HepG2 (cell line): ENCODE measurements around the gene TPRG1L. TPM values are rescaled to one million over a fixed set of nuclear protein-coding genes. Genes with fewer than 3 reads are reported as not detected.

Experiments used
- ATAC-seq: fragments of 200-7000 bp; cut with Tn5 transposase; 3 replicates; pipeline ENCODE4 v1.9.1; 2020; ENCODE audit warnings: mild to moderate bottlenecking, moderate library complexity
- BruUV-seq: library from RNA; stranded (reverse); fragments of 400-500 nt; replicated peaks from 2 replicates; lab custom pipeline; 2021; lab: Mats Ljungman, UMichigan
- CTCF ChIA-PET: fragments of 300-600 bp; formaldehyde crosslinking; extraction: SDS; loops from one replicate; lab custom pipeline; 2021; ENCODE audit warnings: low total read pairs, inconsistent platforms, low intra/inter-chr PET ratio; lab: Yijun Ruan, JAX
- POLR2A ChIA-PET: fragments of 350-600 bp; sonication (Branson Sonifier 250); formaldehyde crosslinking; loops from one replicate; lab custom pipeline; 2020; ENCODE audit warnings: antibody characterized with exemption, inconsistent platforms; lab: Yijun Ruan, JAX
- DNase-seq: peaks from one replicate; pipeline ENCODE4 v3.0.0-alpha.2; 2015; ENCODE audit warnings: low spot score
- FAIRE-seq: peaks from 3 replicates; lab custom pipeline; 2011; peaks lifted over from hg19 to GRCh38; lab: Jason Lieb, UNC
- H2AFZ ChIP-seq: one replicate; pipeline ENCODE4 v1.6.1; 2011; ENCODE audit warnings: low read length, inconsistent platforms
- H3K27ac ChIP-seq: fragments of 300-600 bp; 3 replicates; pipeline ENCODE4 v1.8.0; 2011; ENCODE audit warnings: mixed run types, mild to moderate bottlenecking, mixed read lengths, low read length, inconsistent platforms; ENCODE audit not compliant: insufficient read depth; ENCODE audit errors: extremely low read length
- H3K27me3 ChIP-seq, 2 experiments: fragments of 200-600 bp in 1 of 2; 2 replicates in 1 of 2; 3 replicates in 1 of 2; pipeline versions ENCODE4 v1.6.0 to v1.8.0; 2011; ENCODE audit warnings: low read length in 2 of 2, mild to moderate bottlenecking in 2 of 2, moderate library complexity in 2 of 2, inconsistent platforms in 1 of 2; ENCODE audit not compliant: insufficient read depth in 2 of 2, control insufficient read depth in 1 of 2
- H3K36me3 ChIP-seq, 2 experiments: fragments of 200-600 bp in 1 of 2; replicated peaks in 1 of 2; 2 replicates in 1 of 2; 3 replicates in 1 of 2; pipeline versions ENCODE4 v1.5.1 to v1.8.0; 2011; ENCODE audit warnings: low read length in 2 of 2, inconsistent platforms in 1 of 2; ENCODE audit not compliant: insufficient read depth in 2 of 2, control insufficient read depth in 1 of 2
- H3K4me1 ChIP-seq: 2 replicates; pipeline ENCODE4 v1.5.1; 2012; ENCODE audit warnings: low read length, inconsistent platforms; ENCODE audit not compliant: insufficient read depth
- H3K4me2 ChIP-seq: 2 replicates; pipeline ENCODE4 v1.6.0; 2011; ENCODE audit warnings: low read depth, low read length, inconsistent platforms
- H3K4me3 ChIP-seq, 3 experiments: fragments of 200-600 bp in 1 of 3; sonication (generic), shearing (Covaris generic) in 1 of 3; replicated peaks in 1 of 3; 2 replicates each; pipeline ENCODE4 v1.5.1; 2011 to 2016; ENCODE audit warnings: low read length in 3 of 3, inconsistent platforms in 2 of 3, low read depth in 2 of 3, mild to moderate bottlenecking in 2 of 3, control low read depth in 1 of 3, mixed read lengths in 1 of 3; ENCODE audit not compliant: insufficient read depth in 1 of 3
- H3K79me2 ChIP-seq: one replicate; pipeline ENCODE4 v1.6.1; 2011; ENCODE audit warnings: low read length, inconsistent platforms; ENCODE audit not compliant: insufficient read depth
- H3K9ac ChIP-seq: 2 replicates; pipeline ENCODE4 v1.6.0; 2011; ENCODE audit warnings: mild to moderate bottlenecking, low read depth, low read length, inconsistent platforms; ENCODE audit not compliant: insufficient read depth
- H3K9me3 ChIP-seq: 2 replicates; pipeline ENCODE4 v1.5.1; 2012; ENCODE audit warnings: mild to moderate bottlenecking, low read length
- H4K20me1 ChIP-seq: 2 replicates; pipeline ENCODE4 v1.6.0; 2011; ENCODE audit warnings: inconsistent platforms, mild to moderate bottlenecking, low read length, moderate library complexity; ENCODE audit not compliant: insufficient read depth
- SIN3A ChIP-seq: IDR thresholded peaks from 2 replicates; pipeline ENCODE4 v1.6.1; 2011; ENCODE audit warnings: low read depth, mild to moderate bottlenecking, control low read depth, low read length, borderline replicate concordance
- TMF1 ChIP-seq: sonication (generic); formaldehyde crosslinking; IDR thresholded peaks from 2 replicates; pipeline ENCODE4 v1.8.1; 2022; ENCODE audit warnings: low read depth, missing genetic modification reagents
- ZBTB34 ChIP-seq: sonication (generic); formaldehyde crosslinking; IDR thresholded peaks from 2 replicates; pipeline ENCODE4 v1.8.0; 2022; ENCODE audit warnings: mild to moderate bottlenecking, missing genetic modification reagents
- ZBTB43 ChIP-seq: sonication (generic); formaldehyde crosslinking; conservative IDR thresholded peaks from 2 replicates; pipeline ENCODE4 v1.4.0; 2020; ENCODE audit warnings: missing genetic modification reagents
- ZNF280B ChIP-seq: sonication (generic); formaldehyde crosslinking; IDR thresholded peaks from 2 replicates; pipeline ENCODE4 v1.5.0; 2020; ENCODE audit warnings: missing genetic modification reagents, mild to moderate bottlenecking, borderline replicate concordance
- WGBS: methylation state at CpG from one replicate; pipeline ENCODE4 v1.1.6; 2017; ENCODE audit warnings: low lambda C conversion rate; 5-methylcytosine and 5-hydroxymethylcytosine counted together
- in situ Hi-C: cut with HindIII; loops from 2 replicates; pipeline ENCODE4 v1.10.0; 2017; ENCODE audit warnings: low pct_unique_long_range_greater_than_20kb; ENCODE audit not compliant: extremely low pct_ligation_motif_present
- intact Hi-C: fragments of 100-400 bp; cut with micrococcal nuclease; formaldehyde crosslinking; loops from one replicate; pipeline ENCODE4 v1.10.0; 2022; ENCODE audit not compliant: unreplicated experiment
- polyA plus RNA-seq, 8 experiments: library from polyadenylated mRNA; depleted of rRNA in 3 of 8; stranded (reverse) in 7 of 8; unstranded in 1 of 8; fragments of >200 nt; fragmentation: Illumina TruSeq in 4 of 8; extraction: Trizol in 4 of 8; gene quantifications; 2 replicates each; pipeline versions ENCODE4 v1.2.1 to v1.2.3, GENCODE V29; 2011 to 2016; ENCODE audit warnings: low read depth in 4 of 8, missing spikeins in 1 of 8, mixed read lengths in 1 of 8; ENCODE audit not compliant: insufficient read depth in 1 of 8
- total RNA-seq, 5 experiments: library from RNA; depleted of rRNA; stranded (reverse); fragments of >200 nt; fragmentation: Illumina TruSeq; extraction: Trizol; gene quantifications; 2 replicates each; pipeline ENCODE4 v1.2.3, GENCODE V29; 2016; ENCODE audit warnings: low read depth in 1 of 5

TPRG1L gene
- total and polyA plus RNA-seq, 2 of the 13 experiments (the other 11 are each of a cell fraction or from before 2014, with no cell fraction given): 21.3 to 37.4 TPM

GRCh38 chr1:3671371-3672180 is 46.8 kb downstream of the TPRG1L start:
- H3K36me3 ChIP-seq: no peaks in the 10 kb centered on the region
- peaks cover 3% of the 10 kb centered on the region; the same call in 1 of the 2 replicates for H4K20me1 ChIP-seq
- H3K9ac ChIP-seq: no peak overlapping the region
- CTCF ChIA-PET: no interaction called here
- intact Hi-C loops (no loop called here), in situ Hi-C loops (no loop called here)
- 66% methylated on average over 16 of the region's 29 CpGs for WGBS
- H3K4me1 ChIP-seq: peaks cover 27% of the 10 kb centered on the region
- no peak for ATAC-seq
- H3K27ac ChIP-seq: no peak overlapping the region
- no peak overlapping the region for H3K4me2 ChIP-seq
- POLR2A ChIA-PET: no interaction called here
- H2AFZ ChIP-seq: no peak overlapping the region
- BruUV-seq: no TSS peak
- no peaks in the 10 kb centered on the region for H3K9me3 ChIP-seq
- no peaks in the 10 kb centered on the region; a peak in 1 of 5 replicates for H3K27me3 ChIP-seq
- DNase-seq: no peak
- no peak for TF ChIP-seq ZNF280B (CRISPR knock-in tag)
- H3K4me3 ChIP-seq: no peak overlapping the region
- FAIRE-seq: no peak
- no peaks in the 10 kb centered on the region for H3K79me2 ChIP-seq

- DNase-seq (no peak), FAIRE-seq (no peak), ATAC-seq (no peak)
- H4K20me1 ChIP-seq: peaks cover 3% of the 10 kb centered on the region; the same call in 1 of the 2 replicates
- H3K79me2 ChIP-seq: no peaks in the 10 kb centered on the region
- H3K9ac ChIP-seq: no peak overlapping the region
- H2AFZ ChIP-seq: no peak overlapping the region
- in situ Hi-C loops (no loop called here), intact Hi-C loops (no loop called here)
- WGBS: 78% methylated on average over 13 of the region's 21 CpGs
- peaks cover 19% of the 10 kb centered on the region for H3K4me1 ChIP-seq
- POLR2A ChIA-PET: no interaction called here
- H3K27ac ChIP-seq: no peak overlapping the region
- H3K27me3 ChIP-seq: no peaks in the 10 kb centered on the region; a peak in 1 of 5 replicates
- no peaks in the 10 kb centered on the region for H3K36me3 ChIP-seq
- CTCF ChIA-PET: no interaction called here
- no peak overlapping the region for H3K4me2 ChIP-seq
- H3K9me3 ChIP-seq: no peaks in the 10 kb centered on the region
- BruUV-seq: no TSS peak
- TF ChIP-seq SIN3A: no peak
- TF ChIP-seq ZBTB34: no peak
- TF ChIP-seq ZBTB43 (CRISPR knock-in tag): no peak
- TF ChIP-seq TMF1: no peak
- no peak overlapping the region for H3K4me3 ChIP-seq
These were observed 47.6 kb downstream of the TPRG1L start for GRCh38 chr1:3672231-3672970.
